Osteoblast (primary cell): ENCODE results near the gene MISP. TPM values are rescaled to one million over a fixed set of nuclear protein-coding genes. Genes with fewer than 3 reads are reported as not detected.
A peak's percentile ranks its signal among the peaks of the same experiment; 100 is the strongest.

Source experiments
- DNase-seq: peaks from one replicate; pipeline ENCODE4 v3.0.0; 2011; ENCODE audit warnings: low spot score, mixed read lengths; ENCODE audit not compliant: insufficient read length; ENCODE audit errors: missing footprints
- H2AFZ ChIP-seq: 2 replicates; pipeline ENCODE4 v1.6.0; 2011; ENCODE audit warnings: mild to moderate bottlenecking, low read length
- H3K27ac ChIP-seq: 2 replicates; pipeline ENCODE4 v1.5.1; 2011; ENCODE audit warnings: mild to moderate bottlenecking, low read depth, low read length, moderate library complexity
- H3K27me3 ChIP-seq: 2 replicates; pipeline ENCODE4 v1.6.0; 2012; ENCODE audit warnings: mild to moderate bottlenecking, control low read depth, inconsistent platforms, low read length, moderate library complexity; ENCODE audit not compliant: insufficient read depth
- H3K36me3 ChIP-seq: 2 replicates; pipeline ENCODE4 v1.5.1; 2011; ENCODE audit warnings: mild to moderate bottlenecking, low read length, control low read depth, moderate library complexity; ENCODE audit not compliant: insufficient read depth
- H3K4me1 ChIP-seq: 2 replicates; pipeline ENCODE4 v1.5.1; 2011; ENCODE audit warnings: mild to moderate bottlenecking, low read length, control low read depth, moderate library complexity; ENCODE audit not compliant: insufficient read depth
- H3K4me2 ChIP-seq: 2 replicates; pipeline ENCODE4 v1.6.0; 2011; ENCODE audit warnings: mild to moderate bottlenecking, low read length; ENCODE audit not compliant: insufficient read depth
- H3K4me3 ChIP-seq: fragments of 200-600 bp; sonication (generic); 3 replicates; pipeline ENCODE4 v1.5.1; 2012; ENCODE audit warnings: mild to moderate bottlenecking, low read length, inconsistent platforms; ENCODE audit not compliant: insufficient read depth
- H3K79me2 ChIP-seq: 2 replicates; pipeline ENCODE4 v1.6.0; 2012; ENCODE audit warnings: mild to moderate bottlenecking, low read length, control low read depth, inconsistent platforms; ENCODE audit not compliant: insufficient read depth
- H3K9me3 ChIP-seq: 2 replicates; pipeline ENCODE4 v1.5.1; 2011; ENCODE audit warnings: low read depth, low read length, control low read depth
- H4K20me1 ChIP-seq: 2 replicates; pipeline ENCODE4 v1.6.0; 2012; ENCODE audit warnings: mild to moderate bottlenecking, low read length, control low read depth; ENCODE audit not compliant: insufficient read depth
- total RNA-seq: library from RNA; depleted of rRNA; stranded (reverse); fragments of >200 nt; gene quantifications from 2 replicates; pipeline ENCODE4 v1.2.3, GENCODE V29; 2012
- TF ChIP-seq, protein P1 (sequence below): IDR thresholded peaks from 2 replicates; pipeline ENCODE4 v1.5.1; 2011; ENCODE audit warnings: mild to moderate bottlenecking, low read depth, low read length, moderate library complexity; ENCODE audit errors: extremely low read depth

The MISP gene
- total RNA-seq, 1 donor = 0.36 TPM

DNA sequence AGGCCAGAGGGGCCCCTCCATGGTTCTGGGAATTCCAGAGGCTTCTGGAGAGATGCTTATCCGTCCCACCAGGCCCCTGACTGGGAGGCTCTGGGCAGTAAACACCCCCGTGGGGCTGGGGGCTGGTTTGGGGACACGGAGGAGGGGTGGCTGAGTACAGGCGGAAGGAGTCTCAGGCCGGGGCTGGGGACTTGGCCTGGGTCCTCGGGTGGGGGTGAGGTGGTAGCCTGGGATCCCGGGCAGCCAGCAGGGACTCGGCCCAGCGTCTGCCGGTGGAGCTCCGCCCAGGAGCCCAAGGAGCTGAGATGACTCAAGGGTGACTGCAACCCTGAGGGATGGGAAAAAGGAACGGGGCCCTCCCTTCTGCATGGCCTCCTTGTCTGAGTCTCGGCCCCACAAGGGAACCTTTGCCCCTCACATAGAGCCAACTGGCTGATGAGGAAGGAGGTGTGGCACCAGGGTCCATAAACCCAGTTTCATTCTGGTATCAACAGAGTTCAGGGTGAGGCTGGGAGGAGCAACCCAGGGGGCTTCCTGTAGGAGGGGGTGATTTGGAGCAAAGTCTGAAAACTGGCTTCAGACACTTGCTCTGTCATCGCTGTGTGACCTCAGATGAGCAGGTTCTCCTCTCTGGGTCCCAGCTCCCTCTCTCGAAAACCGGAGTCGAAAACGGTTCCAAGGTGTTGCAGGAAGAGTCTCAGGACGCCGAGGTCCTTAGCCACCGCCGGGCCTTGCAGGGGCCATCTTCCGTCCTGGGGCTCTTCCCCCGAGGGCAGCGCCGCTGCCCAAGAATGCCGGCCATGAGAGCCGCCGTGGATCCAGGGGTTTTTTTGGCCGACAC lies 809 bp downstream of the MISP start:
- peaks cover 21% of the 10 kb centered on the region for H3K4me1 ChIP-seq

DNA sequence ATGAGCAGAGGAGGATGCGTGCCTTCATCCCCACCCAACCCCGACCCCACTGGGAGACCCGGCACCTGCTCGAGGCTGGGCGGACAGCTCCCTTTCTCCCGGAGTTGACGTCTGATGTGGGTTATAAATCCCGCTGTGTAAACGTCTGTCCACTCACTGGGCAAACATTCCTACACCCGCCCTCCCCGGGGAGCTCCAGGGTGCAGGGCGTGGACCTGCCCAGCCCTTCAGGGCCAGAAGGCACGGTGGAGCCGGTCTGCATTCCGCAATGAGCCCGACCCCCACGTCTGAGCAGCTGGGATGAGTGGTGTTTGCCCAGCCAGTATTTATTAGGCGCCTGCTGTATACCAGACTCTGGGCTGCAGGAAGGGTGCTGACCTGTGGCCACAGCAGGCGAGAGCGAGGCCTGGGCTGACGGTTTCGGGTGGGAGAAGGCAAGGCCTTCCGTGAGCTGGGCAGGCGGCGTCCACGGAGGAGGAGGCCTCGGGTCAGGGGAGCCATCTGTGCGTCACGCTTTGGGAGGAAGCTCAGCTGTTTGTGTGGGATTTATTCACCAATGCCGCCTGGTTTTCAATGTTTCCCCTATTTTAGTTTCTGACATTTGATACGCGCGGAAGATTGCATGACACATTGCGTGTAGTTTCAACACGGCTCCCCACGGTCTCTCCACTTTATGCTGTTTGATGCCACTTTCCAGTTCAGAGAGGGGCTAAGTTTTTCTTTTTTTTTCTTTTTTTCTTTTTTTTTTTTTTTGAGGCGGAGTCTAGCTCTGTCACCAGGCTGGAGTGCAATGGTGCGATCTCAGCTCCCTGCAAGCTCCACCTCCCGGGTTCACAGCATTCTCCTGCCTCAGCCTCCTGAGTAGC lies 2.0 kb downstream of the MISP start:
- H3K9me3 ChIP-seq = peaks cover under 1% of the 10 kb centered on the region
- H3K79me2 ChIP-seq = no peaks in the 10 kb centered on the region
- peak overlapping the region; percentile 95 for H3K27ac ChIP-seq
- TF ChIP-seq, protein P1, sequence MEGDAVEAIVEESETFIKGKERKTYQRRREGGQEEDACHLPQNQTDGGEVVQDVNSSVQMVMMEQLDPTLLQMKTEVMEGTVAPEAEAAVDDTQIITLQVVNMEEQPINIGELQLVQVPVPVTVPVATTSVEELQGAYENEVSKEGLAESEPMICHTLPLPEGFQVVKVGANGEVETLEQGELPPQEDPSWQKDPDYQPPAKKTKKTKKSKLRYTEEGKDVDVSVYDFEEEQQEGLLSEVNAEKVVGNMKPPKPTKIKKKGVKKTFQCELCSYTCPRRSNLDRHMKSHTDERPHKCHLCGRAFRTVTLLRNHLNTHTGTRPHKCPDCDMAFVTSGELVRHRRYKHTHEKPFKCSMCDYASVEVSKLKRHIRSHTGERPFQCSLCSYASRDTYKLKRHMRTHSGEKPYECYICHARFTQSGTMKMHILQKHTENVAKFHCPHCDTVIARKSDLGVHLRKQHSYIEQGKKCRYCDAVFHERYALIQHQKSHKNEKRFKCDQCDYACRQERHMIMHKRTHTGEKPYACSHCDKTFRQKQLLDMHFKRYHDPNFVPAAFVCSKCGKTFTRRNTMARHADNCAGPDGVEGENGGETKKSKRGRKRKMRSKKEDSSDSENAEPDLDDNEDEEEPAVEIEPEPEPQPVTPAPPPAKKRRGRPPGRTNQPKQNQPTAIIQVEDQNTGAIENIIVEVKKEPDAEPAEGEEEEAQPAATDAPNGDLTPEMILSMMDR = no peak
- no peaks in the 10 kb centered on the region for H3K27me3 ChIP-seq
- H4K20me1 ChIP-seq = no peaks in the 10 kb centered on the region
- DNase-seq = peak; percentile 99
- peak overlapping the region; percentile 56 for H3K4me2 ChIP-seq
- peak overlapping the region; percentile 53 for H2AFZ ChIP-seq
- peak overlapping the region; percentile 33 for H3K4me3 ChIP-seq
- H3K36me3 ChIP-seq = no peaks in the 10 kb centered on the region
- H3K4me1 ChIP-seq = peaks cover 21% of the 10 kb centered on the region

More for the DNA sequence above, 809 bp downstream of the MISP start:
- TF ChIP-seq, protein P1 = no peak
- Histone ChIP-seq H2AFZ (peak overlapping the region; percentile 80), H3K27ac (peak overlapping the region; percentile 92), H3K4me3 (no peak overlapping the region), H3K9me3 (peaks cover 5% of the 10 kb centered on the region), H3K4me2 (peak overlapping the region; percentile 51), H4K20me1 (no peaks in the 10 kb centered on the region), H3K36me3 (no peaks in the 10 kb centered on the region), H3K79me2 (no peaks in the 10 kb centered on the region), H3K27me3 (no peaks in the 10 kb centered on the region)
- peak; percentile 100 for DNase-seq

DNA sequence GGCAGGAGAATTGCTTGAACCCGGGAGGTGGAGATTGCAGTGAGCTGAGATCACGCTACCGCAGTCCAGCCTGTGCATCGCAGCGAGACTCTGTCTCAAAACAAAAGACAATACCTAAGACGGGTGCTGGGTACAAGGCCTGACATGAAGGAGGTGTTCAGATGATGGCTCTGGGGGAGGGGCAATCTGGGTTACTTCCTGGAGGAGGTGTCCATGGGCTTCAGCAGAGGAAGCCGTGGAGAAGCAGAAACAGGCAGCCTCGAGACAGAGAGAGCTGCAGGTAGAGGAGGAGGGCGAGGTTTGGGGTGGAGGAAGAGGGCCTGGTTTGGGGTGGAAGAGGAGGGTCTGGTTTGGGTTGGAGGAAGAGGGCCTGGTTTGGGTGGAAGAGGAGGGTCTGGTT lies 3.6 kb downstream of the MISP start:
- peak; percentile 22 for DNase-seq
- no peak overlapping the region for H3K4me2 ChIP-seq
- H2AFZ ChIP-seq = no peak overlapping the region
- TF ChIP-seq, protein P1 = no peak
- no peaks in the 10 kb centered on the region for H4K20me1 ChIP-seq
- H3K27me3 ChIP-seq = no peaks in the 10 kb centered on the region
- H3K79me2 ChIP-seq = no peaks in the 10 kb centered on the region
- no peaks in the 10 kb centered on the region for H3K9me3 ChIP-seq
- H3K36me3 ChIP-seq = no peaks in the 10 kb centered on the region
- H3K27ac ChIP-seq = no peak overlapping the region
- peaks cover 21% of the 10 kb centered on the region for H3K4me1 ChIP-seq
- no peak overlapping the region for H3K4me3 ChIP-seq

DNA sequence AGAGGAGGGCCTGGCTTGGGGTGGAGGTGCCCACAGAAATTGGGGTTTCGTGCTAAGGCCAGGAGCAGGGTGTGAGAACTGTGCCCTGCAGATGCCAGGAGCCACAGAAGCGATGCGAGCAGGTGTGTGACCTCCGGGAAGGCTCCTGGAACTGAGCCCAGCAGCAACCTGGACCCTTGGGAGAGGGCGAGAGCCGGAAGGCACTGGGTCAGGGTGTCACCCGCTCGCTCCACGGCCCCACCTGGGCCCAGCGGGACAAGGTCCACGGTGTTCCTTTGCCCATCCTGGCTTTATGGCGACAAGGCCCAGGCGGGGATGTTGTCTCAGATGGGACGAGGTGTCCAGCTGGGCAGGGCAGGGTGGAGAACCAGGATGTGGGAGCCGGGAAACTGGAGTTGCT lies 4.2 kb downstream of the MISP start:
- Histone ChIP-seq H3K27me3 (no peaks in the 10 kb centered on the region), H2AFZ (no peak overlapping the region), H3K4me1 (peaks cover 21% of the 10 kb centered on the region), H3K4me3 (no peak overlapping the region), H4K20me1 (no peaks in the 10 kb centered on the region), H3K27ac (no peak overlapping the region), H3K9me3 (no peaks in the 10 kb centered on the region), H3K36me3 (no peaks in the 10 kb centered on the region), H3K79me2 (no peaks in the 10 kb centered on the region), H3K4me2 (no peak overlapping the region)
- peak; percentile 30 for DNase-seq
- TF ChIP-seq, protein P1 = no peak
